Effector memory CD4-positive, alpha-beta T cell (primary cell): ENCODE data around the gene UTP20.
A peak's percentile ranks its signal among the peaks of the same experiment; 100 is the strongest.

Experiments used
- DNase-seq, 3 donors: peaks; one replicate each; pipeline ENCODE4 v3.0.0-alpha.2; 2020
- H3K27ac ChIP-seq: 2 replicates; pipeline ENCODE4 v1.7.0; 2013; ENCODE audit warnings: mild to moderate bottlenecking, low read length, moderate library complexity; ENCODE audit not compliant: insufficient read depth, poor library complexity, severe bottlenecking
- H3K27me3 ChIP-seq: replicated peaks from 2 replicates; pipeline ENCODE4 v1.7.0; 2013; ENCODE audit warnings: mild to moderate bottlenecking, low read length; ENCODE audit not compliant: insufficient read depth, control insufficient read depth, poor library complexity, severe bottlenecking
- H3K36me3 ChIP-seq: 2 replicates; pipeline ENCODE4 v1.7.0; 2013; ENCODE audit warnings: mild to moderate bottlenecking, low read length, moderate library complexity; ENCODE audit not compliant: control insufficient read depth, insufficient read depth
- H3K4me1 ChIP-seq: 2 replicates; pipeline ENCODE4 v1.7.0; 2013; ENCODE audit warnings: low read length, mild to moderate bottlenecking; ENCODE audit not compliant: control insufficient read depth, insufficient read depth, poor library complexity, severe bottlenecking
- H3K4me3 ChIP-seq: 2 replicates; pipeline ENCODE4 v1.7.0; 2013; ENCODE audit warnings: low read length, low read depth, mild to moderate bottlenecking; ENCODE audit not compliant: insufficient read depth, poor library complexity, severe bottlenecking
- H3K9me3 ChIP-seq: 2 replicates; pipeline ENCODE4 v1.7.0; 2013; ENCODE audit warnings: mild to moderate bottlenecking, low read length, moderate library complexity; ENCODE audit not compliant: control insufficient read depth
- total RNA-seq, 3 donors: gene quantifications; one replicate each; lab custom pipeline; 2026; lab: John Stamatoyannopoulos, UW

The UTP20 gene
- 35.1 to 47.8 (median 38.3) reads per million in 3 donors for total RNA-seq

DNA sequence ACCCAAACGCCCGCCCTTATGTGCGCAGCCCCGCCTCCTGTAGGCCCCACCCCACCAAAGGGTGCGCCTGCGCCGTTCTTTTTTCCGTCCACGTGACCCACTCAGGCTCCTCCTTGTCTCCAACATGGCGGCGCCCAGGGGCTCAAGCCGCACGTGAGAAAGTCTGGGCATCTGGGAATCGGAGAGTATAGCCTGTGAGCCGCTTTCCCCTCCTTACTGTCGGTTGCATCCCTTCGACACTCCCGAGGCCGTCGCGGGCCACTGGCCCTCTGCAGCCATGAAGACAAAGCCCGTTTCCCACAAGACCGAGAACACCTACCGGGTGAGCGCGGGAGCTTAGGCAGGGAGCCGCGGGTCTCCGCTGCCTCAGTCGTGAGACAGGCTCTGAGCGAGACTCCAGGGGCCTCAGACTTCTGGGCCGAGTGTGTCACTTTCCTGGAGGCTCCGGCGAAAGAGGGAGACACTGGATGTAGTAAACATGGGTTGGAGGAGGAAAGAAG is at the start of gene UTP20:
TSS of gene UTP20 (plus strand) at position 100 of the 500 bp plus-strand sequence. CDS start at position 278, 178 bp downstream.
- Histone ChIP-seq H3K36me3 (peaks cover 13% of the 10 kb centered on the region), H3K4me3 (peak within 1 kb of the TSS; percentile 98), H3K4me1 (no peaks in the 10 kb centered on the region), H3K9me3 (no peaks in the 10 kb centered on the region), H3K27ac (peak within 1 kb of the TSS; percentile 54), H3K27me3 (no peaks in the 10 kb centered on the region)
- DNase-seq, result peak; percentile 86 to 92 (median 87)

DNA sequence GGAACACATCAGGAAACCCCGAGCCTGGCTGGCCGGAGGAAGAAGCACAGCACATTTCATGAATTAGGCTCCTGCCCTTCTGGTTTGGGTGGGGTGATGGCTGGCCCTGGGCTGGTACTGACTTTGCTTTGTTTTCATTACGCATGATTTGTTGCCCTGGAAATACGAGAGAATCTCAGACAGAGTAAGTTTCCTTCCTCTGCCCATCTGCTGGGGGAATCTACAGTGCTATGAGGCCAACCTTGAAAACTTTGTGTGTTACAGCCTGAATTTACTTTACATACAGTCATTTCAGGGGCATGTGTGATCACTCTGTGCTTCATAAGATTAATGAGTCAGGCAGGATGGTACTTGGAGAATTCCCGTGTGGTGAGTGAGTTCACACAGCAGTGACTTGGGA is 49.4 kb upstream of the UTP20 start:
- H3K36me3 ChIP-seq, result no peaks in the 10 kb centered on the region
- H3K27ac ChIP-seq, result no peak overlapping the region
- no peak for DNase-seq
- H3K27me3 ChIP-seq, result peaks cover 3% of the 10 kb centered on the region
- H3K4me3 ChIP-seq, result no peak overlapping the region
- no peaks in the 10 kb centered on the region for H3K9me3 ChIP-seq
- no peaks in the 10 kb centered on the region for H3K4me1 ChIP-seq

DNA sequence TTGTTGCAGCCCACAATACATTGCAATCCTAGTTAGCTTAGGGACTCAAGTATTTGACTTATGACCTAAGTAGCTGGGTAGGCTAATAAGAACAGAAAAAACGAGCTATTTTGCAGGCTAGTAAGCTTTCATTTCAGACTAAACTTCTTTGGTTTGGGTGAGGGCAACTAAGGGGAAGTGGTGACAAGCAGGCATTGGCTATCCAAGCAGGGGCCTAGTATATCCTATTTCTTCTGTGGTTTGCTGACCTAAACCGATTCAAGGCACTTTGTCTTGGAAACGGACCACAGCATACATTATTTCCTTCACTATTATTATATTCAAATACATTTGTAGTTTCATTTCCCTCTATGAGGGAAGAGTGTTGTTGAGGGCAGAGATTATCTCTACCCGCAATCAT is 48.3 kb upstream of the UTP20 start:
- Histone ChIP-seq H3K36me3 (no peaks in the 10 kb centered on the region), H3K27me3 (peaks cover 3% of the 10 kb centered on the region), H3K4me1 (no peaks in the 10 kb centered on the region), H3K9me3 (no peaks in the 10 kb centered on the region), H3K4me3 (no peak overlapping the region), H3K27ac (no peak overlapping the region)
- DNase-seq, result no peak

DNA sequence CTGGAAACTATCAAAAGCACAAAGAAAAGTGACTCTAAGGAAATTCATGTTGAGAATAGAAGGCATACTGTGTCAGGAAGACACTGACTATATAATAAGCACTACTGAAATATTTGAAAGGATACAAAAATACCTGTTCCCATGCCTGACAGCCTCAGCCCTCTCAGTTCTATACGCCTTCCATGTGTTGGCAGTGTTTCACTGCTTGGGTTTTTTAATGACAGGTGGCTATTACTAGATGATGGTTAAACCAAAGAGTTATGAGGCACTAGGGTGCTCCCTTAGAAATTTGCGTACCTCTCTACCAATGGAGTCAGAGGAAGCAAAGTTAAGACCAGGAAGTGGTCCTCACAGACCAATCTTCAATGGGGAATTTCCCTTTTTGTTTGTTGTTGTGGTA is 44.2 kb upstream of the UTP20 start:
- Histone ChIP-seq H3K4me1 (no peaks in the 10 kb centered on the region), H3K36me3 (no peaks in the 10 kb centered on the region), H3K27ac (no peak overlapping the region), H3K9me3 (no peaks in the 10 kb centered on the region), H3K4me3 (no peak overlapping the region), H3K27me3 (peaks cover 3% of the 10 kb centered on the region)
- no peak for DNase-seq

DNA sequence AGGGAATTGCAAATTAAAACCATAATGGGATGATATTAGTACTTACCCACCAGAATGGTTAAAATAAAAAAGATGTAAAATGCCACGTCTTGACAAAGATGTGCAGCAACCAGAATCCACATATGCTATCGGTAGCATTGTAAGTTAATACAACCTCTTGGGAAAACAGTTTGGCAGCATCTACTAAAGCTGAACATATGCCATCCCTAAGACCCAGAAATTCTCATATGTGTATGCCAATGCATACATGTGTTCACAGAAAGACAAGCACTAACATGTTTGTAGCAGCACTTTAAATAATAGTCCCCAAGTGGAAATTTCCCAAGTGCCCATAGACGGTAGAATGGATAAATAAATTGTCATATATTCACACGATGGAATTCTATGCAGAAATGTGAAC is 41.6 kb upstream of the UTP20 start:
- H3K4me1 ChIP-seq, result no peaks in the 10 kb centered on the region
- H3K4me3 ChIP-seq, result no peak overlapping the region
- no peak overlapping the region for H3K27ac ChIP-seq
- no peak for DNase-seq
- no peaks in the 10 kb centered on the region for H3K9me3 ChIP-seq
- H3K36me3 ChIP-seq, result no peaks in the 10 kb centered on the region
- peaks cover under 1% of the 10 kb centered on the region for H3K27me3 ChIP-seq

DNA sequence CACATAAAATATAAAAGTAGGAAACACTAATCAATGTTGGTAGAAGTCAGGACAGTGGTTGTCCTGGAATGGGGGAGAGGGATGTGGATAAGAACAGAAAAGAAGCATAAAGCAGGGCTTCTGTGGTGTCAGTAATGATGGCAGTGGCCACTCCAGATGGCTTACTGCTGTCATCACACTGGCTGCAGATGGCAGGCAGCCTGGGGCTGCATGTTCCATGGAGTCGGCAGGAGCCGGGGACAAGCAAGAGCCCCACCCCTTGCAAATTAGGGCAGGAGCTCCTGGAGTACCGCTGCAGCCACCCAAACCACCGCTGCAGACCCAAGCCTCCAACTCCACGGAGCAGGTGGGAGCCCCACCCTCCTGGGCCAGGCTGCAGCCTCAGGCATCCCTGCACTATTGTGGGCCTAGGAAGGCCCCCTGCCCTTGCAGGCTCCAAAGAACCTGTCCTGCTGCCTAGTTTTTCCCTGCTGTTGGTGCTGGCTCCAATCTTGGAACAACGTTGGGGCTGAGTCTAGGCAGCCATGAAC is 41.0 kb upstream of the UTP20 start:
- H3K4me1 ChIP-seq, result no peaks in the 10 kb centered on the region
- H3K36me3 ChIP-seq, result no peaks in the 10 kb centered on the region
- no peaks in the 10 kb centered on the region for H3K9me3 ChIP-seq
- DNase-seq, result no peak
- H3K27me3 ChIP-seq, result no peaks in the 10 kb centered on the region
- no peak overlapping the region for H3K27ac ChIP-seq
- no peak overlapping the region for H3K4me3 ChIP-seq

DNA sequence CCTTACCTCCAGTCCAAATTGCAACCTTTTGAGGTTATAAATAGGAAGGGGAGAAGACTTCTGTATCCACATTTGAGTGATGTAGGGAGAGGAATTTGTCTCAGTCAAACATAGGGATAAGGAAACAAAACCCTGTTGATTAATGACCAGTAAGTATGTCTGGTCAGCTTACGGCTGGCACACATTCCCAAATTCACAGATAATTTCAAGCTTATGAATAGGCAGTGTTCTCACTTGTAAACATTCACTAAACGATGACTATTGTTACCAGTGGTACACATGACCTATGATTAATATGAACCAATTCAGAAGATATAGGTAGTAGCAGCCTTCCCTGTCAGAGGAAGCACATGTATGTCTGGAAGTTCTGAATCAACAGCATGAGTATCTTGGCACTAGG is 36.8 kb upstream of the UTP20 start:
- Histone ChIP-seq H3K36me3 (no peaks in the 10 kb centered on the region), H3K9me3 (no peaks in the 10 kb centered on the region), H3K4me1 (no peaks in the 10 kb centered on the region), H3K4me3 (no peak overlapping the region), H3K27ac (no peak overlapping the region), H3K27me3 (no peaks in the 10 kb centered on the region)
- no peak for DNase-seq

DNA sequence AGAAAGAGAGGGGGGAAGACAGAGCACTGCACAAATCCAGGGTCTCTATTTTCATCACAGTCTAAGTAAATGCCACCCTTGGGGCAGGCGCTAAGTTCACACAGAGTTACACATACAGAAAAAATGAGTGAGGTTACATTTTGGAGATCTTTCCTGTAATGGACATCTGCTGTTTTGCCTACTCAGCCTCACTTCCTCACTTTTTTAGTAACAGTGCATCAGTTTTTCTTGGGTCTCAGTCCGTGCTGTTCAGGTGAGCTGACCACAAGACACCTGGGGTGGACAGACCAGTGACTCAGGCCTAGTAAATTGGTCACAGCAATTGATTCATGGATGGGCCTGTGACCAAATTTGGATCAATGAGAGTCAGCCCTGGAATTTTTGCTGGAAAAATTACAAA is 36.3 kb upstream of the UTP20 start:
- Histone ChIP-seq H3K4me3 (no peak overlapping the region), H3K9me3 (no peaks in the 10 kb centered on the region), H3K4me1 (no peaks in the 10 kb centered on the region), H3K36me3 (no peaks in the 10 kb centered on the region), H3K27me3 (no peaks in the 10 kb centered on the region), H3K27ac (no peak overlapping the region)
- DNase-seq, result no peak

DNA sequence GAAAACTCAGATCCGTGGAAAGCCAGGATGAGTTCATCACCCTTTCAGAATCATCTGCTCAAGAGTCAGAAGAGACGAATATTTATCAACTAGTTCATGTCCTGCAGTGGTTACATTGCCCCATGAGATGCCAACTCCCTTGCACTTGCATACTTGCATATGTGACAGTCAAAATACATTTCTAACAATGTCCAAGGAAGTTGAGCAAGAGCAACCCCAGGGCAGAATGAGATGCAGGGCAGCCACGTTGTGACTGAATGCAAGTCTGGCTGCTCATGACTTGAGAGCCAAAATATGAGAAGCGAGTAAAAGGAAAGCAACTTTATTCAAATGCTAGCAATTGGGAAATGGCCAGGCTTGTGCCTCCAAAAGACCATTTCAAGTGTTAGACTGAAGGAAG is 23.6 kb upstream of the UTP20 start:
- no peaks in the 10 kb centered on the region for H3K36me3 ChIP-seq
- H3K27me3 ChIP-seq, result peaks cover 7% of the 10 kb centered on the region
- no peak for DNase-seq
- no peaks in the 10 kb centered on the region for H3K4me1 ChIP-seq
- no peaks in the 10 kb centered on the region for H3K9me3 ChIP-seq
- no peak overlapping the region for H3K27ac ChIP-seq
- H3K4me3 ChIP-seq, result no peak overlapping the region

DNA sequence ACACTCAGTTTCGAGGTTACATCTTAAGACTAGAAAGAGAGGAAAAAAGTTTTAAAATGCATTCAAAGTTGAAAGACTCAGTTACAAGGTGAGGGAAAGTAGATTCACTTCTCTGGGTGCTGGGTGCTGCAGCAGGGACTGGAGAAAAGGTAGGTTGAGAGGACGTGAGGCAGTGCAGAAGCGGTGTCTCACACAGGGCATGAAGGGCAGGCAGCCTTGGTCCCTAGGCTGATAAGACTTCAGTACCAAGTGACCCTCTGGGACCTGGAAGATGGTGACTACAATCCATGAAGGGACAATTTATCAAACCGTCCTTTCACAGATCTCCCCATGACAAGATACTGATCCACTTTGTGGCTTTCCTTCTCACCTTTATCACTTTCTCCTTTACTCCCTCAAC is 22.5 kb upstream of the UTP20 start:
- no peaks in the 10 kb centered on the region for H3K9me3 ChIP-seq
- peaks cover 7% of the 10 kb centered on the region for H3K27me3 ChIP-seq
- H3K27ac ChIP-seq, result no peak overlapping the region
- H3K4me3 ChIP-seq, result no peak overlapping the region
- no peaks in the 10 kb centered on the region for H3K36me3 ChIP-seq
- no peak for DNase-seq
- H3K4me1 ChIP-seq, result no peaks in the 10 kb centered on the region
